ENCODE results near the gene TGM2.

The TGM2 gene

DNA sequence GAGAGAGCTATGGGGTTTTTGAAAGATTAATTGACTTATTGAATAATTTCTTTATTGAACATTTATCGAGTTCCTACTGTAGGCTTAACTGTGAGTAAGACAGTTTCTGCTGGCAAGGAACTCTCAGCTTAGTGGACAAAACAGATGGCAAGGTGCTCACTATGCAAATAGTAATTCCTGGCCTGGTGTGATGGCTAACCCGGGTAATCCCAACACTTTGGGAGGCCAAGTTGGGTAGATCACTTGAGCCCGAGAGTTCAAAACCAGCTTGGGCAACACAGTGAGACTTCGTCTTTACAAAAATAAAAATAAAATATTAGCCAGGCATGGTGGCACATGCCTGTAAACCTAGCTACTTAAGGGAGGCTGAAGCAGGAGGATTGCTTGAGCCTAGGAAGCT lies 13.5 kb upstream of the TGM2 start:
- in situ Hi-C loops (cut with MboI; ENCODE audit: low sequenced_read_pairs), result no loop called here

DNA sequence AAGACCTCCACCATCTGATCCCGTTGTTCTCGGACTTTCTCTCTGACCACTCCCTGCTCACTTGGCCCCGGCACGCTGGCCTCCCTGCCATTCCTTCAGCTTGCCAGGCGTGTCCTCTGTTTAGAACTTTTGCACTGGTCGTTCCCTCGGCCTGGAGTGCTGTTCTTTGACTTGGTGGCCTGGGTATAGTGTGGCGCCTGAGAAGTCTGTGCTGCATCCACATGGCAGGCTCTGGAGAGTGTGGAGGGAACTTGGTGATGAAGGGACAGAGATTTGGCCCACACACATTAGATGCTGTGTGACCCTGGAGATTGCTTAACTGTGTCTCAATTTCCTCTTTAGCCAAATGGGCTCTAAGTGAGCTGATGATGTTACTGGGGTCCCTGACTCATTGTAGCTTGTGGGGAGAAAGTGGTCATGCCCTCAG lies 13.0 kb upstream of the TGM2 start:
- in situ Hi-C loops (cut with MboI; ENCODE audit: low sequenced_read_pairs), result no loop called here

DNA sequence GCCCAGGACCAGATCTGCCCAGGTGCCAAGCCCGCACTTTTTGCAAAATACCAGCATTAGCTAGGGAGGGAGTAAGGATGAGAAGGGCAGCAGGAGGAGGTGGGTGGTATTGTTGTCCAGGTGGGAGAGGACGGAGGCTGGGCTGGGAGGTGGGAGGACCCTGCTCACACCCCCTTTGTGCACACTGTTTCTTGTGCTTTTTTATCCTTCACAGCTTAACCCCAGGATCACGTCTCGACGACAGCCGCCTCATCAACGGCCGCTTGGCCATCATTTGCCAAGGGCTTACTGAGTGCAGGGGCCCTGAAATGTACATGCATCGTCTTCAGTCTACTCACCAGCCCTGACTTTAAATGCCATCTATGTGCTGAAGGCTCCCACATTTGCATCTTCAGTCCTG lies 12.1 kb upstream of the TGM2 start:
- in situ Hi-C loops (cut with MboI; ENCODE audit: low sequenced_read_pairs), result no loop called here

DNA sequence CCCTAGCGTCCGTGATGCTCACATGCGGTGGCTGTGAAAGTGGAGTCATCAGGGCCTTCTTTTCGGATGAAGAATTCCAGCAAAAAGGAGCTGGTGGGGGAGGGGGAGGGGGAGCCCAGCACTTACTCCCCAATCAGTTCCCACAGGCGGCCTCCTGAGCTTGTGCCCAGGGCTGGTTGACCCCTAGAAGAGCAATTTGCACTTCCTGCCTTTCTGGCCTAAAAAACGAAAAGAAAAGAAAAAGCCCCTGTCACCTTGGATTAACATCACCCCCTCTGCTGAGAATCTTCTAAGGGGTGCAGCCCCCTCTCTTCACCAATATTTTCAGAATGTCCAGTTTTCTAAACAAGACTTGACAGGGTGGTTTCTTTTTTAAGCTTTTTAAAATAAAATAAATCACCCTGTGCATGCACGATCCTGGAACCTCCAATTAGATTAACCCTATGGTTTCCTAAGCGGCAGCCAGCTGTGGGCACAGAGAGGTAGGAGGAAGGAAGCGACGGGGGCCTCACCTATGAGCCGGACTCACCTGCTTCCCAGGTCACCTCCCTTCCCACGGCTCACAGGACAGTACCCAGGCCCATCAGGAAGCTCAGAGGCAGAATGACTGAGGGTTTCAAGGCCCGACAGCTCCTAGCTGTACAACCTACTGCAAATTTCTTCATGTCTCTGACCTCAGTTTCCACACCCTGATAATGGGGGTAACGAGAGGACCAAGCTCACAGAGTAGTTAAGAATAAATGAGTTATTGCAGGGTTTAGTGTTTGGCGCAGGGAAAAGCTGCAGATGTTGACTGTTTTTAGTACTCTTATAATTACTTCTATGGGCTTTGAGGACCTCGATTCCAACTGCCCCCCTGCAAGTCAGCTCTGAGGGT lies 10.5 kb upstream of the TGM2 start:
- in situ Hi-C loops (cut with MboI; ENCODE audit: low sequenced_read_pairs), result no loop called here

DNA sequence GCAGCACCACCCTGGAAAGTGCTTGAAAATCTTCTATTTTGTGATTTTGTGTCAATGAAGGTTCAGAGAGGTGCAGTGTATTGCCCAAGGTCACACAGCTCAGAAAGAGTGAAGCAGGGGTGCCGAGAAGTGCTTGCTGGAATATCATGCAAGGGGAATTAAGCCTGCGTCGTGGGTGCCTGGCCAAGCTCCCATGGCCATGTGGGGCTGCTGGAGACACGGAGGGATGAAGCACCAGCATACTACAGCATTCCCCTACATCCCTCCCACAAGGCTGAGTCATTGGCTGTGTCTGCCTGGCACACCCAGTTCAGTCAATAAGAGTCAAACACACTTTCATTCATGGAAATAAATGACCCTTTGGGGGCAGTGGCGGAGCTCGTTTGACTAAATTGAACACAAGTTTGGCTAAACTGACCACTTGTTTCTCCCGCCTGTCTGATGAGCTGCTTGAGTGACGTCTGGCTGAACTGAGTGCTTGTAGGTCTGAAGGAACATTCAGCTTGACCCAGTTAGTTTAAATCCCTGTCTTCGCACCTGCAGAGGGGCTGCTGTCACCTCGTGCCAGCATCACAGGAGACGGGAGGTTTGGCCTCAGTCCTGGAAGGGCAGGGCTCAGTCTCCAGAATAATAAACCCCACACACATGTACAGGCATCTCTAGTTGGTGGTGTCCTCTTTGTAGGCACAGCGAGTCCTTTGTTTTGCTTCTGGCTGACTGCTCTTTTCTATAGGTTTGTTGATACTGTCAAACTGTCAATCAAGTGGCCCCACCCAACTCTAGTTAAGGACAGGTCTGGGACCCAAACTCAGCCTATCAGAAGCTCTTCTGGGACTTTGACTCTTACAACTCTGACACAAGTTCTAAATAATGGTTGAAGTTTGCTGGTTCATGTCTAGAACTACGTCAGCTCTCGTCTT lies 8.4 kb upstream of the TGM2 start:
- in situ Hi-C loops (cut with MboI; ENCODE audit: low sequenced_read_pairs), result no loop called here

DNA sequence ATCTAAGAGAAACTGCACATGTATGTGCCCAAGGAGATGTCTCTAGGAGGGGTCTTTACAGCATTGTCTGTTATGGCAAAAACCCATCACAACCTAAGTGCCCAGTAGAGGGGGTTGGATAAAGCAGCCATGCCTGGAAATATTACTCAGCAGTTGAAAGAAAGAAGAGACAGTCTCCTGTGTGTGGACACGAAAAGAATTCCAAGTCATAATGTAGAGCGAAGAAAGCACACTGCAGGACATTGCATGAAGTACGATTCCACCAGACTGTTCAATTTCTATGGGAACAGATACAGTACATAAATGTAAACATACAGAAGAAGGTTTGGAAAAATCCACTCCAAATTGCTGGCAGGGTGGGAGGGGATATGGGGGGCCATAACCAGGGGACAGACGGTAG lies 7.3 kb upstream of the TGM2 start:
- in situ Hi-C loops (cut with MboI; ENCODE audit: low sequenced_read_pairs), result no loop called here

DNA sequence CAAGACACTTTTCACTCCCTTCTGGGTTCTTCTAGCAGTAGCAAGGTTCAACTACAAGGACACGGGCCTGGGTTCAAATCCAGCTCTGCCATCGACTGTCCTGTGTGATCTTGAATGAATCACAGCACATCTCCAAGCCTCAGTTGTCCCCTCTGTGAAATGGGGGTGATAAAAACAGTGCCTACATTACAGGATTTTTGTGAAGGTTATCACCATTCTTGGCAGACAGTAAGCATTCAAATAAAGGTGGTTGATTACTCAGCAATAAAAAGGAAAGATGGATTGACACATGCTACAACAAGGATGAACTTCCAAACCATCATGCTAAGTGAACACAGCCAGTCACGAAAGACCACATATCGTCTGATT lies 6.6 kb upstream of the TGM2 start:
- in situ Hi-C loops (cut with MboI; ENCODE audit: low sequenced_read_pairs), result no loop called here

DNA sequence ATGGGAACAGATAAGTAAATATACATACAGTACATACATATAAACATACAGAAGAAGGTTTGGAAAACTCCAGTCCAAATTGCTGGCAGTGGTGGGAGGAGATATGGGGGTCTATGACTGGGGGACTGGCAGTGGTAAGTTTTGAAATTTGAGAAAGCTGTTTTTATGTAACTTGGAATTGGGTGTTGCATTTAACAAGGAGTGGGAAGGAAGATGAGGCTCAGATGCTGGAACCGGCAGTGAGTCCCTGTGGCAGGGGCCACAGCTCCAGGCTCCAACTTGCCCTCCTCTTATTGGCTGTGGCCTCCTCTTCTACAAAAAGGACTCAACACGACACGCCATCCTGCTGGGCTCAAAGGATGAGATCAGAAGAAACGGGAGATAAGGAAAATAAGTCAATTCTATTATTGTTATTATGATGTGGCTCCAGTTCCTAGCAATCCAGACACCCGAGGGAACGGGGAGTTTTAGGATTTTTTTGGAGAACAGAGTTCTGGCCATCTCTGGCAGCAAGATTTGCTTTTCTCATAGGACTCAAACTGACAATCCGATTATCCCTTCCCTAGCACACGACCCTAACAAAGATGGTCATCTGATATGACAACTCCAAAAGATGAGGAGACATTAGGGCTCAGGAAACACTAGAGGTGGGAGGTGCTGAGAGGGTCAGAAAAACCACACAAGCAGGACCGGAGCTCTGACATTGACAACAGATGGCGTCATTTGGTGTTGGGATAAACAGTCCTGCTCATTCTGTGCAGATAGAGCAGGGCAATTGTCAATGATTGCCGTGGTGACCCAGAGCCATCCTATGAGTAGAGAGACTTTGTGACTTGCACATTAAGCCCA lies 6.0 kb upstream of the TGM2 start:
- in situ Hi-C loops (cut with MboI; ENCODE audit: low sequenced_read_pairs), result no loop called here

DNA sequence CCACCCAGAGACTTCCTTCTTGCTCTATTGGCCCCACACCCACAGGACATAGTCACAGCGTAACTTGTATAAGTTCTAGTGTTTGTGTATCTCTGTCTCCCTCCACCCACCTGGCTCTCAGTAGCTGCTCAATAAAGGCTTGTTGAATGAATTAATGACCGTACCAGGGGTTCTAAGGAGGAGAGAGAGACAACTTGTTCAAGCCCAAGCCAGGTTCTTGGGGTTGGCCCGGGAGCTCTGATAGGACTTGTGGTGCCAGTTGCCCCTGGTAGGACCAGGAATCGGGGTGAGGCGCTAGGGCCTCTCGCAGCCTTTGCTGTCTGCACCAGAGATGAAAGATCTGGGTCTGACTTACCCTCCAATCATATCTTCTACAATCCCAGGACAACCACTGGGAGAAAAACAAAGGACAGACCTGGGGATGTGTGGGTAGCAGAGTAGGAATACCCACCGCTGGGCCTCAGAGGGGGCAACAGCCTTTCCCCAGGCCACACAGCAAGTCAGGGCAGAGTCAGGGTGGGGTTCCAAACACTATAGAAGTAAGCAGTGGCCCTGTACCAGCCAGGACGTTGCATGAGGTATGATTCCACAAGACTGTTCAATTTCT lies 5.3 kb upstream of the TGM2 start:
- in situ Hi-C loops (cut with MboI; ENCODE audit: low sequenced_read_pairs), result no loop called here

DNA sequence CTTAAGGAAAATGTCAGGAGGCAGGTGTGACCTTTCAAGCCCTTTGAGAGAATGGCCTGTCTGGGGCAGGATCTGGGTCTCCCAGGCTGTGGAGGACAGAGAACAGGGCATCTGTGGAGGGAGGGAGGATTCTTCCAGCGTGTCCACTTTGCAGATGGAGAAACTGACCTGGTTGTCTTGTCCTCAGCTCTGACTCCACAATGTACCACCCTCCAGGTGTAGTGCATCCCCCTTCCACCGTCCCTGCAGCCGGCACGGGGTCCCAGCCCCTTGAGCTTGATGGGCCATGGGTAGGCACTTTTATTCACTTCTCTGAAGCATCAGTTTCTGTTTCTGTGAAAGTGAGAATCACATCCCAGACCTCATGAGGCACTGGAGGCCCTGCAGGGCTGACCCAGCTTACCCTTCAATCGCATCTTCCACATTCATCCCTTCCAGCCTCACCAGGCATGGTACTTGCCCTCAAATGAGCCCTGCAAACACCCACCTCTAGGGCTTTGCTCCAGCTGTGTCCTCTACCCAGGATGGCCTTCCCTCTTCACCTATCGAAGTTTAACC lies 4.6 kb upstream of the TGM2 start:
- in situ Hi-C loops (cut with MboI; ENCODE audit: low sequenced_read_pairs), result no loop called here

DNA sequence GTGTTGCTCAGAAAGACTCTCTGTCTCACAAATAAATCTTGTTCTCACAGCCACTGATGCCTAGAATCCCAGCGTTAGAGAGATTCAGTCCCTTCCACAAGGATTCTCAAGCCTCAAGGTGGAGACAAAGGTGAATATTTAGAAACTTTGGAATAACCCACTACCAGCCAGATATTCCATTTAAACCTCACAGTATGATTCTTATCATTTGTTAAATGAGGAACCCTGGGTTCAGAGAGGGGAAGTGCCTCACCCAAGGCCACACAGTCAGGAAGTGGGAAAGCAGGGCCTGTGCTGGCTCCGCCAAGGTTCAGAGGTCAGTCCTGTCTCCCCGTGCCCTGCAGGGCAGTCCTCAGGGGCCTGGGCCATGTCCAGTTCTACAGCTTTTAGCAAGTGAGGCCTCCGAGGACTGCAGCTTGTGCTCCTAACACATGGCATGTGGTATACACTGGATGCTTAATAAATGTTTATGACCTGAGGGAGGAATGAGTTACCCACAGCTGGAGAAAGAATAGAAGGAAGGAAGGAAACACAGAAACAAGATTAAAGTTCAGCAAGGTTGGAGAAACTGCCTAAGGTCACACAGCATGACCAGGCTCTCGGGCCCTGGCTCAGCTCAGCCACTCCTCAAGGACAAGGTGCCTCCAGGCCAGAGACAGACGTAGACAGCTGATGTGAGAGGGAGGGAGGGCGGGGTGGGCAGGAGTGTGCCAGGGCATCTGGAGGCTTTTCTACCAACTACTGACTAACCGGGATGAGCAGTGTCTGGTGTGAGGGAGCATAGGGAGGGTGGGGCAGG lies 3.9 kb upstream of the TGM2 start:
- in situ Hi-C loops (cut with MboI; ENCODE audit: low sequenced_read_pairs), result no loop called here

DNA sequence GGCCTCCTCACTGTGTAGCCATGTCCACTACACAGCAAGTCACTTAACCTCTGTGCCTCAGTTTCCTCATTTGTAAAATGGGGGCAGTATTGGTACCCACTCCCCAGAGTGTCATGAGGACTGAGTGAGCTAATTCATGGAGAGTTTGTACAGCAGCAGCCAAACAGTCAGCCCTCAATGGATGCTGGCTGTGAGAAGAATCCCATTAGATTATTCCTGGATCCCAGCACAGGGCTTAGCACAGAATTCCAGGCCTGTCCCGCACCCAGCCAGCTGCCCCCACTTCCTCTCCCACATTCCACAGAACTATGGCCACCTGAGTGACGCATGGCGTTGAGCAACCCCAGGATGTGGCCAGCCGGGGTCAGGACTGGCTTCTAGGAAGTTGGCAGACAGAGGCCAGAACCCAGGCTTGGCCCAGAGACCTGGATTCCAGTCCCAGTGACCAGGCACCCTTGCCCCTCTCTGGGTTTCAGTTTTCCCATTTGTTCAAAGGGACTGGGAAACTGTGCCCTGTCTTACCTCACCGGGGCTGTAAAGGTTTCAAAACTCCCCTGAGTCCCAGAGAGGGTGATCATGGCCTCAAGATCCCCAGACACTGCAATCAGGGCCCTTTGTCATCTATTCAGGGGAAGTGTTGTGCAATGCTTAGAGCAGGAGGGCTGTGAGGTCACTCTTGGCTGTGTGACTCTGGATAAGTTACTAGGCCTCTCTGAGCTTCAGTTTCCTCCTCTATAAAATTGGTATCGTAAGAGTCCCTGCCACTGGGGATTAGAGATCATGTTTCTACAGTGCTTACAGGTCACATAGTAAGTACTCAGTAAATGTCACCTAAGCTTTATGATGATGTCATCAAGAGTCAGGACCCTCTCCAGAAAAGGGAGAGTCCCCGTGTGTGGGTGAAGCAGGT lies 3.0 kb upstream of the TGM2 start:
- in situ Hi-C loops (cut with MboI; ENCODE audit: low sequenced_read_pairs), result no loop called here

DNA sequence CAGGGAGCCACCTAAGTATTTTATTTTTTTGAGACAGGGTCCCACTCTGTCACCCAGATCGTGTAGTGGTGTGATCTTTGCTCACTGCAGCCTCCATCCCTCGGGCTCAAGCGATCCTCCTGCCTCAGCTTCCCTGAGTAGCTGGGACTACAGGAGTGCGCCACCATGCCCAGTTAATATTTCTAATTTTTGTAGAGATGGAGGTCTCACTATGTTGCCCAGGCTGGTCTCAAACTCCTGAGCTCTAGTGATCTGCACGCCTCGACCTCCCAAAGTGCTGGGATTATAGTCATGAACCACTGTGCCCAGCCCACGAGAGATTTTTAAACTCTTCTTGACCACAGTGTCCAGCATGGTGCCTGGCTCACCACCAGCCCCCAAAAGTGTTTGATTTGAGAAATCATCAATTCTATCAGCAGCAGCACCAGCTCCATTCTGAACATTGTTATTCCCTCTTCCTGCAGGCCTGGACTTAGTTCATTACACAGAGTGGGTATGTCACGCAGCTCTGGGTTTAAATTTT lies 2.3 kb upstream of the TGM2 start:
- in situ Hi-C loops (cut with MboI; ENCODE audit: low sequenced_read_pairs), result no loop called here

DNA sequence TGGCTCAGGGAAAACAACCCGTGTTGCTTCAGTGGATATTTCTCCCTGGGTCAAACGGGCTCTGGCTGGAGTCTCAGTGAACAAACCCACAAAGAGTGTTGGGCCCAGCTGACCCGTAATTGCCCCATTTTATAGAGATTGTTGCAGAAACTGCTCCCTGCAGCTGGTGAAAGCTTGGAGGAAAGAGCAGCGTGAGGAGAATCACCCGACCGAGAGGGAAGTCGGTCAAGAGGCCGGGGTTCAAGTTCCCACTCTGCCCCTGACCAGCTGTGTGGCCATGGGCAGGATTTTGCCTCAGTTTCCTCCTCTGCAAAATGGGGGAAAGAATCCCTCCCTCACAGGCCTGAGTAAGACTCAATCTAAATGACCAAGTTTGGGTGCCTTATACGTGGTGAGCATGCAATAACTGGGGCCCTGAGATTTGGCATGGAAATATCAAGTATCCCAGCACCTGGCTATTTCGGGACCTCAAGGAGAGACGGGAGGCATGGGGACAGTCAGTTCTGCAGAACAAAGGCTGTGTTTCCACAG lies 1.7 kb upstream of the TGM2 start:
- in situ Hi-C loops (cut with MboI; ENCODE audit: low sequenced_read_pairs), result no loop called here

DNA sequence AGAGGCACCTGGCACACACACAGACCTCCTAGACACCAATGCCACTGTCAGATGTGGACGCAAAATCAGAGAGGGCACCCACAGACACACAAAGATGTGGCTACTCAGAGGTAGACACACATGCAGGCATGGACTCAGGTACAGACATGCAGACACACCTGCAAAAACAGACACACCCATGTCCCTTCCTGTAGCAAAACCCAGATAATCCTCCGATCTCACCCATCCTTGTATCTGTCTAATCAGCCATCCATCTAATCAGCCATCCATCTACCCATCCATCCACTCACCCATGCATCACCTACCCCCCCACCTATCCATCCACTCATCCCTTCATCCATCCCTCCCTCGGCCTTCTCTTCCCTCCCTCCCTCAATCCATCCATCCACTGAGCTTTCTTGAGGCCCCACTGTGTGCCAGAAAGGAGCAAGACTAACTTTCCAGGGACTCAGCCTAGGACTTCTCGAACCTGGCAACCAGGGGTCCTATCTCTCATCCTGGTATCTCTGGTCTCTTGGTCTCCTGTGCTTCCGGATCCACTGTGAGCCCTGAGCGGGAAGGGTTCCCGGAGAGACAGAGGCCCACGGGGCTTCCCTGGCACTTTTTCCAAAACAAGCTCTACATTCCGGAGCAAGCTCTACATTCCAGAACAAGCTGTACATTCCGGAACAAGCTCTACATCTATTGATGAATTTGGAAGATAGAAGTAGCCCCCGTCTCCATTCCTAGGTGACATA lies 1.1 kb upstream of the TGM2 start:
- in situ Hi-C loops (cut with MboI; ENCODE audit: low sequenced_read_pairs), result no loop called here

DNA sequence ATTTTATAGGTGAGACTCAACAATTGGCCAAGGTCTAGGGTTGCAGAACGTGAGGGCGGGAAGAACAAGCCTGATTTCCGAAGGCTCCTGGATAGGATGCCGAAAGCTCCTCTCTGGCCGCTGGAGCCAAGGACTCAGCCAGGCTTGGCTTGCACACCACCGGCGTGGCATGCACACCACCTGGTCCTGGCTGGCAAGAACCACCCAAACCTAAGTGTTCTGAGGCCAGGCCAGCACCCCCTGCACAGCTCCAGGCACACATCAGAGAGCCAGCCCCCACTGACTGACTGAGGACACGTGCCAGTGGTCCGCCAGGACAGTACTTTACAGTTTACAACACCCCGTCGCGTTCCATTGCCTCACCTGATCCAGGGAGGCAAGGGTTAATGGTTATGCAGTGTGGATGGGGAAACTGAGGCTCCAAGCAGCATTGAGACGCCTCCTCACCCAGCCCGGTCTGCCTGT lies 414 bp downstream of the TGM2 start:
- in situ Hi-C loops (cut with MboI; ENCODE audit: low sequenced_read_pairs), result no loop called here

DNA sequence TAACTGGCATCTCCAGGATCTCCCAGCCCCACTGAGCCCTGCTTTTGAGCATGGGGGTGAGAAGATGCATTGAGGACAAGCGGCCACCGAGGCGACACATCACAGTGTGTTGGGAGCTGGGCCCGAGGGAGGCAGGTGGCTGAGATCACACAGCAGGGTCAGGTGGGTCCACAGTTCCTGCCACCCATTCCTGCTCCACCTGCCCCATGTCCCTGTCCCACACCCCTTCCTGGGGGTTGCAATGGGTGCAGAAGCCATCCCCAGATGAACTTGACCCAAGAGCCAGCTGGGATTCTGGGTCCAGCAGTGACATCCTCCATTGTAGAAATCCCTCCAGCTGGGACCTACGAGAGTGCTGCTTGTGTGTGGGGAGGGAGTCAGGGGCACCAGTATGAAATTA lies 1.0 kb downstream of the TGM2 start:
- in situ Hi-C loops (cut with MboI; ENCODE audit: low sequenced_read_pairs), result no loop called here

Measured in HL-60/S4 (cell line).